ENCODE data around the gene DTX4.

DNA sequence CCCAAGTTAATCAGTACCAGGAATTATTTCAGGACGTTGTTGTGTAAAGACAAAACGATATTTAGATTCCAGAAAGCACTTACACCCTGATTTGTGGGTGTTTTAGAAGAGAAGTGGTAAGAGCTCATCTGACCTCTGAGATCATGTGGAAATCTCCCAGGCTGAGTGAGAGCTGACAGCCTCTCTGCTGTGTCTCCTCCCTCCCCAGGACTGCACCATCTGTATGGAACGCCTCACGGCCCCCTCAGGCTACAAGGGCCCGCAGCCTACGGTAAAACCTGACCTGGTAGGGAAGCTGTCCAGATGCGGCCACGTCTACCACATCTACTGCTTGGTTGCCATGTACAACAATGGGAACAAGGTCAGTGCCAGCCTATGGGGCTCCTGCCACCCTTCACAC is 20.0 kb downstream of the DTX4 start:
- TF ChIP-seq, protein P1, sequence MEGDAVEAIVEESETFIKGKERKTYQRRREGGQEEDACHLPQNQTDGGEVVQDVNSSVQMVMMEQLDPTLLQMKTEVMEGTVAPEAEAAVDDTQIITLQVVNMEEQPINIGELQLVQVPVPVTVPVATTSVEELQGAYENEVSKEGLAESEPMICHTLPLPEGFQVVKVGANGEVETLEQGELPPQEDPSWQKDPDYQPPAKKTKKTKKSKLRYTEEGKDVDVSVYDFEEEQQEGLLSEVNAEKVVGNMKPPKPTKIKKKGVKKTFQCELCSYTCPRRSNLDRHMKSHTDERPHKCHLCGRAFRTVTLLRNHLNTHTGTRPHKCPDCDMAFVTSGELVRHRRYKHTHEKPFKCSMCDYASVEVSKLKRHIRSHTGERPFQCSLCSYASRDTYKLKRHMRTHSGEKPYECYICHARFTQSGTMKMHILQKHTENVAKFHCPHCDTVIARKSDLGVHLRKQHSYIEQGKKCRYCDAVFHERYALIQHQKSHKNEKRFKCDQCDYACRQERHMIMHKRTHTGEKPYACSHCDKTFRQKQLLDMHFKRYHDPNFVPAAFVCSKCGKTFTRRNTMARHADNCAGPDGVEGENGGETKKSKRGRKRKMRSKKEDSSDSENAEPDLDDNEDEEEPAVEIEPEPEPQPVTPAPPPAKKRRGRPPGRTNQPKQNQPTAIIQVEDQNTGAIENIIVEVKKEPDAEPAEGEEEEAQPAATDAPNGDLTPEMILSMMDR (IDR thresholded peaks at IDR 0.05; ENCODE audit: borderline replicate concordance, extremely low read depth, low read length, poor library complexity, severe bottlenecking): no peak
- TF ChIP-seq EZH2 (IDR thresholded peaks at IDR 0.05; ENCODE audit: borderline replicate concordance, low read depth, low read length, severe bottlenecking): no peak
